Hepatocyte (in vitro differentiated cells): ENCODE data around the gene DCAF15.

Experiments used
- EZH2phosphoT487 ChIP-seq: fragments of 200-600 bp; sonication (generic); IDR thresholded peaks from one replicate; pipeline ENCODE4 v1.6.1; 2018; ENCODE audit warnings: antibody characterized with exemption, mild to moderate bottlenecking, low read depth, moderate library complexity; ENCODE audit not compliant: unreplicated experiment, severe bottlenecking
- TF ChIP-seq, protein P1 (sequence below): fragments of 200-600 bp; sonication (generic); IDR thresholded peaks from 2 replicates; pipeline ENCODE4 v1.5.1; 2016; ENCODE audit warnings: antibody characterized with exemption, mild to moderate bottlenecking; ENCODE audit not compliant: poor library complexity

DNA sequence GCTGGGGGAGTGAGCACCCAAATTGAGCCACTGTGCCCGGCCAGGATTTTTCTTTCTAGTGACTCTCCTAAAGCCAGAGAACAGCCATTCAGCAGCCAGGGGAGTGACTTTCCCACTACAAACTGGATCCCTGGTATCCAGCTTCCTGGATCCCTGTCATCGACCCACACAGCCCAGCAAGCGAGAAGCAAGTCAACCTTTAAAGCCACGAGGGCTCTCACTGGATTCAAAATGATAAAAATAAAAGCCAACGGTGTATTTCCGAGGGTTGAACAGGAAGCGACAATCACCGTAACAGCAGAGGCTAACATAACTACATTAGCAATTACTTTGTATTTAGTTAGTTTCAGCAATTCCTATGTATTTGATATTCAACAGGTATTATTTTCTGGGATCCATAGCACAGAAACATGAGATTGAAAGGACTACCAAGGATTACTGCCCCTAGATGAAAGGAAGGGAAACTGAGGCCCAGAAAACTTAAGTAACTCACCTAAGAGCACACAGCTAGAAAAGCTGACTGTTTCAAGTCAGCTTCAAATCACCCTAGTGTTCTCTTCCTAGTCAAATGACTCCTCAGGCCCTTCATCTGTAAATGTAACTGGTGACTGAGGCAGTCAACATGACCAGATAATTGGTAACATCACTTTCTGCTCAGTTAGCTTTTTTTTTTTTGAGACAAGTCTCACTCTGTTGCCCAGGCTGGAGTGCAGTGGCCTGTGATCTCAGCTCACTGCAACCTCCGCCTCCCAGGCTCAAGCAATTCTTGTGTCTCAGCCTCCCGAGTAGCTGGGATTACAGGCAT is 51.1 kb downstream of the DCAF15 start:
- TF ChIP-seq, protein P1, sequence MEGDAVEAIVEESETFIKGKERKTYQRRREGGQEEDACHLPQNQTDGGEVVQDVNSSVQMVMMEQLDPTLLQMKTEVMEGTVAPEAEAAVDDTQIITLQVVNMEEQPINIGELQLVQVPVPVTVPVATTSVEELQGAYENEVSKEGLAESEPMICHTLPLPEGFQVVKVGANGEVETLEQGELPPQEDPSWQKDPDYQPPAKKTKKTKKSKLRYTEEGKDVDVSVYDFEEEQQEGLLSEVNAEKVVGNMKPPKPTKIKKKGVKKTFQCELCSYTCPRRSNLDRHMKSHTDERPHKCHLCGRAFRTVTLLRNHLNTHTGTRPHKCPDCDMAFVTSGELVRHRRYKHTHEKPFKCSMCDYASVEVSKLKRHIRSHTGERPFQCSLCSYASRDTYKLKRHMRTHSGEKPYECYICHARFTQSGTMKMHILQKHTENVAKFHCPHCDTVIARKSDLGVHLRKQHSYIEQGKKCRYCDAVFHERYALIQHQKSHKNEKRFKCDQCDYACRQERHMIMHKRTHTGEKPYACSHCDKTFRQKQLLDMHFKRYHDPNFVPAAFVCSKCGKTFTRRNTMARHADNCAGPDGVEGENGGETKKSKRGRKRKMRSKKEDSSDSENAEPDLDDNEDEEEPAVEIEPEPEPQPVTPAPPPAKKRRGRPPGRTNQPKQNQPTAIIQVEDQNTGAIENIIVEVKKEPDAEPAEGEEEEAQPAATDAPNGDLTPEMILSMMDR = no peak
- TF ChIP-seq EZH2phosphoT487 = no peak
